ENCODE results near the gene NAP1L4.

- TF ChIP-seq CTCF (IDR thresholded peaks at IDR 0.05) (no peak), ZFX (IDR thresholded peaks at IDR 0.05; ENCODE audit: borderline replicate concordance) (no peak)
Measured at GRCh38 chr11:2912498-2912897, 79.6 kb downstream of the NAP1L4 start.

All from 22Rv1 (cell line).